GM21723 (cell line): ENCODE results near the gene OMP.

Experiments used
- ATAC-seq: cut with Tn5 transposase; IDR thresholded peaks from one replicate; pipeline ENCODE4 v1.9.1; 2021; ENCODE audit warnings: mild to moderate bottlenecking, moderate library complexity; ENCODE audit not compliant: unreplicated experiment

The OMP gene

GRCh38 chr11:77121096-77121640 is 18.5 kb downstream of the OMP start:
- no peak for ATAC-seq

- no peak for ATAC-seq
These were observed 19.4 kb downstream of the OMP start for GRCh38 chr11:77121876-77122575.

- ATAC-seq = no peak
These were observed 20.1 kb downstream of the OMP start for GRCh38 chr11:77122576-77123212.

GRCh38 chr11:77123591-77123990 is 21.0 kb downstream of the OMP start:
- ATAC-seq = no peak

GRCh38 chr11:77124041-77124440 is 21.4 kb downstream of the OMP start:
- no peak for ATAC-seq

- no peak for ATAC-seq
These were observed 21.8 kb downstream of the OMP start for GRCh38 chr11:77124488-77124887.

GRCh38 chr11:77125191-77125590 is 22.6 kb downstream of the OMP start:
- ATAC-seq = no peak

GRCh38 chr11:77125695-77126094 is 23.1 kb downstream of the OMP start:
- no peak for ATAC-seq

- ATAC-seq = no peak
These were observed 23.6 kb downstream of the OMP start for GRCh38 chr11:77126156-77126775.

- no peak for ATAC-seq
These were observed 24.2 kb downstream of the OMP start for GRCh38 chr11:77126861-77127234.

GRCh38 chr11:77127235-77127911 is 24.7 kb downstream of the OMP start:
- no peak for ATAC-seq

GRCh38 chr11:77127920-77128691 is 25.5 kb downstream of the OMP start, which contains the start of gene MYO7A:
Gene MYO7A (plus strand): TSS chr11:77128246. CDS start chr11:77130635, 2,389 bp downstream.
- no peak for ATAC-seq

- ATAC-seq = no peak
These were observed 26.6 kb downstream of the OMP start for GRCh38 chr11:77129069-77129841.

GRCh38 chr11:77129842-77130756 is 27.5 kb downstream of the OMP start:
- ATAC-seq = no peak

GRCh38 chr11:77130763-77131513 is 28.3 kb downstream of the OMP start:
- no peak for ATAC-seq

- ATAC-seq = no peak
These were observed 28.9 kb downstream of the OMP start for GRCh38 chr11:77131560-77131959.

GRCh38 chr11:77135069-77135468 is 32.4 kb downstream of the OMP start:
- ATAC-seq = no peak

GRCh38 chr11:77136074-77136473 is 33.4 kb downstream of the OMP start:
- ATAC-seq = no peak
